NCI-H1105 treated with DMSO at 0.1 percent for 48 hours (cell line): ENCODE data around the gene RPA3.
A peak's percentile ranks its signal among the peaks of the same experiment; 100 is the strongest.

Source experiments
- DNase-seq: peaks from one replicate; lab custom pipeline; 2025; lab: John Stamatoyannopoulos, UW

RPA3 gene

DNA sequence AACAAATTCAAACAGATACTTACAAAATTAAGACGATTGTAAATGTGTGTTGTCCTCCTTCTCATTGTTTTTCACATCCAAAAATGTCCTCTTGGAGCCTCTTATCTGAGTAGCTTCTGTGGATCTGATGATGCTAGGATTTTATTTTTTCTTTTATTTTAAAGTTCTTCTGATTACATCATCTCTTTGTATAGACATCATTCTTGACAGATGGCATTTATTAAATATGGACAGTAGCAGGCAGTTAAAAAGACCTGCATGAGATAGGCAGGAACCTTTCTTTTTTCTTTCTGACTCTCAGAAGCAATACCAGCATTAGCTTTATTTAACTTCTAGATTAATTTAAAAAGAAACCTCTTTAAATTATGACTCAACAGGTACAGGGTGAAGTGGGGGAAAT is at the start of gene RPA3:
Gene RPA3, minus strand, starts transcription at position 116 of the 400 bp plus-strand sequence. CDS start 78,189 bp downstream, outside the sequence.
- DNase-seq, result peak; percentile 50

DNA sequence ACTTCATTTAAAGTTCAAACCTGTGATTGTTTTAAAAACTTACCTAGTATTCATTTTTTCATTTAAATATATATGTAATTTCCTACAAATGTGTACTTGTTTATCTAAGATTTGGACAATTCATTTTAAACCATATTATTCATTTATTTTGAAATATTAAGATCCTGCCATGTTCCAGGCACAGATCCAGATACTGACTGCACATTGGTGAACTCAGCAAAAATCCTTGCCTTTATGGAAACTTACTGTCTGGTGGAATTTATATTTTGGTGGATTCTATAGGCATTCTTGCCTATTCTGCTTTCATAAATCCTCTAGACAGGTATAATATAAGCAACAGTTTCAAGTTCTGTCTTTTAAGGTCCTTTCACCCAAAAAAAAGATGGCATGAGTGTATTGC is 48.3 kb upstream of the RPA3 start:
- no peak for DNase-seq

DNA sequence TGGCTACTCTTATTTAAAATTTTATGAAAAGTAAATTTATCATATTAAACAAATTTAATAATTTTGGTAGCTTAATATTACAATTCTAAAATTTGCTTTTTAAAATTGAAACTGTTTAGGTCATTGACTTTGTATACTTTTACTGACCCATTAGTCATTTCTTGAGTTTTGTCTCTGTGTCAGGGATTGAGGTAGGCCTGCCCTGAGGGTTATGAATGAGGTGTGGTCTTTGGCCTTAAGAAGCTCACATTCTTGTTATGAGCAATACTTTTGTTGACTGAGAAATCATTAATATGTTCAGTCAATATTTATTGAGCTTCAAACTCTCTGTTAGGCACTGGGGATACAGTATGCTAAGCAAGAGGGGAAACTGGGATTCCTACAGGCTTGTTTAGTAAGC is 47.0 kb upstream of the RPA3 start:
- DNase-seq, result no peak

DNA sequence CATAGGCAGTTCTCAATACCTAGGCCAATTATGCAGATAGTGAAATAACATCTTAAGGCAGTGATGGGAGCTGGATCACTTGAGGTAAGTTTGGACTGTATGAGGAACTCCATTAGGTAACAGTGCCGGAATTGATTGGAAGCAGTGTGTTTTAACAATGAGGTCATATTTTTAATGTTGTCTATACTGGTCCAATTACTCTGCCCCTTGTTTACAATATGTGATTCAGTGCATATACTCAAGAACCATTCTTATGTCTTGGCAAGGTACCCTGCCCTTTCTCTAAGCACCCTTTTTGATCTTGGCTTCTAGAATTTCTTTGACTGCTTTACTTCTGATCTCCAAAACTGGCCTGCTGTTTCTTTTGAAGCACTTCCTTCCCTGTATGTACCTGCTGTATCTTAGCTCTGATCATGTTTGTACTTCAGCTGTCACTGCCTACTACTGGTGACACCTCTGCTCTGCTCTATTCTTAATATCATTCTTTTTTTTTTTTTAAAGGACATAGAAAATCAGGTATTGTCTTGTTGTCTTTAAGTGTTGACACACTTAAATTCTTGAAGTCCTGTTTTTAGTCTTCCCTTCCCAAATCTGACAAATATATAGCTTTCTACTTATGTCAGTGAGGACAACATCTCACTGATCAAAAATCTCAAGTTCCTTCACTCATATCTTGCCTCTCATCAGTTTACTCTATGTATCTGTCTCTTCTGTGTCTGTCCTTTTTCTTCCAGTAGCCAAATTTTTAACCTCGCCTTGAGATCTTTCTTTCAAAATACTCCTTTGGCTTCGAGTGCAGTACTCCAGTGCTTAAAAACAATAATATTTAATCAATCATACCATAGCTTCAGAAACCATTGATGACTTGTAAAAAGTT is 46.4 kb upstream of the RPA3 start:
- no peak for DNase-seq

DNA sequence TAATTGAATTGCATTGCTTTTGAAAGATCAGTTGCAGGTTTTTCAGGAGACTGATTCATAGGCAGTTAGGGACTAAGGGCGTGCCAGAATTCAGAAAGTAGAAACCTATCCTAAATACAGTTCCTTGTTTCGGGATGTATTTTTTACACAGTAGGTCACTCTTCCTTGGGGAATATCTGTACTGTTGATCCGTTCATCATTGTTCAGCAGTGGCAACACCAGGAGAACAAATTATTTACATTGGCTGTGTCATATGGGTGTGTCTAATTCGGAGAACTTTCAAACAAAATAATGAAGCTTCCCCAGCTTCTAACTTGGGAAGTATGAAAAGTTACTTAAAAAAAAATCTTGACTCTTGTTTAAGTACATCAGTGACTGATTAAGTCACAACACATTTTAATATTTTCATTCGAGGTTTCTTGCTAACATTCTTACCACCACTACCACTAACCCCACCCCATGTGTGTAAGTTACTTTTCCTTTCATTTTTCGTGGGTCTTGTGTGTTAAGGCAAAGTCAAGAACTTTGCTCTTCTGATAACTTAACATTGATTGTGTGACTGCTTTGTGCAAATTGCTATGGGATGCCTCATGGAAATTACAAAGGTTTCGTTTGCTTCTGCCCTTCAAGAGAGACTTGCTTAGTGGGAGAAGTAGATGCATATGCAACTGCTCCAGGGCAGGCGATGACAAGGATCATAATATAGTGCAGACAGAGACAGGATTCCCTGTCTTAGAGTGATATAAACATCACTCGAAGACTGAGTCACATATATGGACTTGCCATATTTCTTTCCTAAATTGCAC is 43.8 kb upstream of the RPA3 start:
- DNase-seq, result no peak

DNA sequence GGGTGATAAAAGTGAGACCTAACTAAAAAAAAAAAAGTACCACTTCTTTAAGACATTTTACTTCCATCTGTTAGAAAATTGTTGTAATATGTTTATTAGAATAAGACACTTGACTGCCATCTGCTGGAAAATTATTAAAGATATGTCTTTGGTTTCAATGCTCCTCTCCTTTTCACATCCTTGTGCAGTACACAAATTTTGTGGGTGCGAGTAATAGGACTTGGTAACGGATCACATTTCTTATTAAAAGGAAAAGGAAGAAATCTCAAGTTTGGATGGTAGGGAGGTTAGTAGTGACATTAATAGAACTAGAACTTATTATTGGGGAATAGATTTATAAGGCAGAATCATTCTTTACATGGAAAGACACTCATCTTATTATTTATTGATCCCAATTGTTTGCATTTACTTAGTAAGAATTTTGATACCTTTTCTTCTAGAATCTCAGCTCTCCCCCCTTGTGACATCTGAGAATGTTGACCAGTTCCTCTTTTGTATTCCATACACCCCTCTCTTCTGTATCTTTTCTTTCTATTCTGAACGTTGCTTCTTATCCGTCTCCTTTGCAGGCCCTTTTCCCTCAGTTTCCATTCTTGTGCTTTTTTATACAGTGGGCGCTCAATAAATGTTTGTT is 43.0 kb upstream of the RPA3 start:
- peak; percentile 64 for DNase-seq

DNA sequence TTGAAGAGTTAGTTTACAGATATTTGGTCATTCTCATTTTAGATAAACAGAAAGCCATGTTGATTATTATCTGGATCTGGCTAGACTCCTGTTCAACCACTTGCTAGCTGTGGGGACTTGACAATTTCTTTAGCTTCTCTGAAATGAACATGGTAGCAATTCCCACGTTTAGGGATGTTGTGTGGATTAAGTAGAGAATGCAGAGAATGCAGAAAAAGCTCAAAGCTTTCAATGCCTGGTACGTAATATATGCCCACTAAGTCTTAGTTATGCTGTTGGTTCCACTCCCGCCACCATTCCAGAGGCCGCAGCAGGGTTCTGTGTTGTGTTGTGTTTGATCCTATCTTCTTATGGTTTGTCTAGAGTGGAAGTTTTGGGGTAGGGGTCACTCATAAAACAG is 39.2 kb upstream of the RPA3 start:
- DNase-seq, result no peak

DNA sequence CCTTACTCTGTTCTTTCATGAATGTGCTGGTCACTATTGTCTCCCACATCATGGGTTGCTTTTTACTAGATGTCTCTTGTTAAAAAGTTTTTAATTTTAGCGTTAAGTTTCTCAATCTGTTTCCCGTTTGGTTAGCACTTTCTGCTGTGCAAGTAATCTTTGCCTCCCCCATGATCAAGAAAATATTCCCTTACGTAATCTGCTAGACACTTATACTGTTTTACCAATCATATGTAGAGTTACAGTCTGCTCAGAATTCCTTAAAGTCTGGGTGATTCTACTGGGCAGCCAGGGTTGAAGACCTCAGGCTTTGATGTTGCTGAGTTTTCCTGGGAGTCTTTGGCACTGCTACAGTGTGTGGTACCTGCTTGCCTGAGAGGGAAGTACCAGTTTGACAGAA is 38.2 kb upstream of the RPA3 start:
- DNase-seq, result no peak

DNA sequence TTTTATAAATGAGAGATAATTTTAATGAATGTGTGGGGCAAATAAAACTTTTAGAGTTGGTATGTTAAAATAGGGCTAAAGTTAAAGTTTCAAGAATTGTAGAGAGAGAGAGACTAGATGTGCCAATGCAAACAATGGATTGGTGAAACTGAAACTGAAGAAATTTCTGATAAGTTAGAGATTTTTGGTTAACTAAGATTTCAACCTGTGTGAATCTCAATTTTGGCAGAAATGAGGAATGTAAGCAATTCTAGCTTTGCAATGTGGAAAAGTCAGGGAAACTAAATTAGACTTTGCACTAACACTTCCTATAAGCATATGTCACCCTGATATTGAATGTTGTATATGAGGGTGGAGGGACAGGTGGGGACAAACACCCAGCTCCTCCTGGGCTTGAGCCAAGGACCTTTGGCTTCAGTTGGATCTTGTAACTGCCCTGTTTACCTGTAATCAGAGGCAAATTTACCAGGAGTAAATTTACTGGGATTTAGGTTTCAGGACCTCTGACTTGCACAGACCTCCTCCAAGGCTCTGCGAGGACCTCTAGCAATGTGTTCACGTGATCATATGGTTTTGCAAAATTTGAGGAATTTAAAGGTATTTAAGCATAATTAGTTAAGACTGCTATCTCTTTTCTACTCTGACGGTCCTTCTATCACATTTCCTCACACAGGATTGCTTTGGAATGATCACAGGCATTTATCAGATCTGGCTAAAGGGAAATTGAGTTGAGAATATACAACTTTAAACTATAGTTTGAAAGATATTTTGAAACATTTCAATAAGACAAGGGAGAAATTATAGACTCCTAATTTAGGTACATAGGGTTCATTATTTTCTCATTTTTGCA is 33.1 kb upstream of the RPA3 start:
- peak; percentile 46 for DNase-seq

DNA sequence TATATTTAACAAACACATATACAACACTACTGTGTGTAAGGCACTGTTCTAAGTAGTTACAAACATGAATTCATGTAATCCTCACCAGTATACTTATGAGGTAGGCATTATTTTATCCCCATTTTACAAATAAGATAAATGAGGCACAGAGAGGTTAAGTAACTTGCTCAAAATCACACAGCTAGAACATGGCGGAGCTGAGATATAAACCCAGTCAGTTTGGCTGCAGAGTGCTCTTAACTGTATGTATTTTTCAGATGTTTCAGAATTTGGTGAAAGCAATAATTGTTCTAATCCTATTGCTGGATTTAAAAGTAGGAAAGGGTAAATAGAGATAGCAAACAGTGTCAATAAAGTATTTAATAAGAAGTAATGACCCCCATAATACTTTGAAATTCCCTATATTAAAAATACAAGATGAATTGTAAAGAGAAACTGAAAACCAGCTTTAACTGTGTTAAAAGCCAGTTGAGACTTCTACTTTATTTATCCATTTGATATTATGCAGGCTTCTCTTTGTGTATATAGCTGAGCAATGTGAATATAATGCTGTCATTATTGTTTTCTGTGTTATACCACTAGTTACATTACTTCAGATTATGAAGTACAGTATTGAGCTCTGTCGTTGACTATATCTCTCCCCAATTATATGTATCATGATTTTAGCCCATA is 32.3 kb upstream of the RPA3 start:
- no peak for DNase-seq

DNA sequence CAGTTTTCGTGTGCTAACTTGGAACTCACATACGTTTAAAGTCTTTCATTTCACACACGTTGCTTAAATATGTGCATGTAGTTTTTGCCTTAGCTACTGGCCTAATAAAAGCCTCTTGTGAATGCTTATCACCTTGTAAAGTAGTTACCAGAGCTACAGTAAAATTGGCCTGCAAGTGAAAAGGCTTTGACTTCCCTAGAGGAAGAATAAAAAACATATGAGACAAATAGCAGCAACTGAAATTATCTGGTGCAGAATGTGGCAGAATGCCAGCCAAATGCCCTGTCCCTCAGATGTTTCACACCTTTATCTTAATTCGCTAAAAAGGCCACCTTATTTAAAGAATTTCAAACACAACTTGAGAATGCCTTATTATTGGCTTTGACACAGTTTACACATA is 28.1 kb upstream of the RPA3 start:
- DNase-seq, result peak; percentile 88

DNA sequence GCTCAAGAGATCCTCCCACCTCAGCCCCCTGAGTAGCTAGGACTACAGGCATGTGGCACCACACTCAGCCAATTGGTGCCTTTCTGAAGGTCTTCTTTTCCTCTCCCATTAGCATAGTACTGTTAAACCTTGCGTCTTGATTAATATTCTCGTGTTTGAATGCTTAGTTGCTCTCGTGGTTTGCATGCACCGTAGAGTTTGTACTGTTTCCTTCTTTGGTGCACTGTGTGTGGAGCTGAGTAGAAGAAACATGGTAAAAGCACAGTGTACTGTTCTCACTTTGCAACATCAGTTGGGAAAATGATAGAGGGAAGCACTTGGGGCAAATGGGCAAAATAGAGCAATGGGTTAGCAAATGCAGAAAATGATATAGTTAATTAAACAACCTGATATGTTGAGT is 27.6 kb upstream of the RPA3 start:
- DNase-seq, result no peak

DNA sequence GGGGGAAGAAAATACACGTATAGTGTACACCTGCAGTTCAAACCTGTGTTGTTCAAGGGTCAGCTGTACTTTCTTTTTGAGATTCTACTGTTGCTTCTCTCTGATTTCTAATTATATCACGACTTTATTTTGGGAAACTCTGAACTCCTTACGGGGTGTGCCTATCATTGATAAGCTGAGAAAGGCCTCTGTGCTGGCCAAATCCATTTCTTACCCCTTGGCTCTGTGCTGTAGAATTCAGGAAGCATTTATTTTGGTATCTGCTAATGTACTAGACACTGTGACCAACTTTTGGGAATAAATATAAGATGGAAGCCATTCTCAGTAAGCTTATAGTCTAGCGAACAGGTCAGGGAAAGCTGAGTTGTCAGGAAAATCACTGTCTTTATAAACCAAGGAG is 26.9 kb upstream of the RPA3 start:
- DNase-seq, result no peak

DNA sequence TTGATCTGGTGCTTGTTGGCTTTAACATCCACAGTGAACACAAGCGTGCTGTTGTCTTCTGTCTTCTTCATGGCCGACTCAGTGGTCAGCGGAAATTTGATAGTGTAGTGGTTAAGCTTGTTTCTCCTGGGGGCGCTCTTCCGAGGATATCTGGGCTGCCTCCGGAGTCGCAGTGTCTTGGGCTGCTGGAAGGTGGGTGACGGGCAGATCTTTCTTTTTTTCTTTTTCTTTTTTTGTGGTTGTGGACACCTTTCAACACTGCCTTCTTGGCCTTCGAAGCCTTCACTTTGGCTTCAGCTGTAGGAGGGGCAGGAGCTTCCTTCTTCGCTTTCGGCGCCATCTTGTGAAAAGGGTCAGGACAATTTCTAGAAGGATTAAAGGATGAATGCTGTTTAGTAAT is 23.8 kb upstream of the RPA3 start:
- no peak for DNase-seq

DNA sequence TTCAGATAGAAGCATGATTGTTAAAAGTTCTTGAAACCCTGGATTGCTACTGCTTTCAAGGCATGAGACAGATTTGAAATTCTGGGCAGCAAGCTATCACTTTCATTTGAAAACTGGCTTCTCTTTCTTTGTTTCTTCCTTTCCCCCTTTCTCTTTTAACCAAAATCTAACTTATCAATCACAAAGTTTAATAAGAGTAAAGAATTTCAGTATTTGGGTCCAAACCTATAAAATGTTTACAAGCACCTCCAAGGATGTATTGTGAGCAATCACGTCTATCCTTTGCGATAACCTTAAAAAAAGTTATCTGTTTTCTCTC is 21.6 kb upstream of the RPA3 start:
- DNase-seq, result no peak

DNA sequence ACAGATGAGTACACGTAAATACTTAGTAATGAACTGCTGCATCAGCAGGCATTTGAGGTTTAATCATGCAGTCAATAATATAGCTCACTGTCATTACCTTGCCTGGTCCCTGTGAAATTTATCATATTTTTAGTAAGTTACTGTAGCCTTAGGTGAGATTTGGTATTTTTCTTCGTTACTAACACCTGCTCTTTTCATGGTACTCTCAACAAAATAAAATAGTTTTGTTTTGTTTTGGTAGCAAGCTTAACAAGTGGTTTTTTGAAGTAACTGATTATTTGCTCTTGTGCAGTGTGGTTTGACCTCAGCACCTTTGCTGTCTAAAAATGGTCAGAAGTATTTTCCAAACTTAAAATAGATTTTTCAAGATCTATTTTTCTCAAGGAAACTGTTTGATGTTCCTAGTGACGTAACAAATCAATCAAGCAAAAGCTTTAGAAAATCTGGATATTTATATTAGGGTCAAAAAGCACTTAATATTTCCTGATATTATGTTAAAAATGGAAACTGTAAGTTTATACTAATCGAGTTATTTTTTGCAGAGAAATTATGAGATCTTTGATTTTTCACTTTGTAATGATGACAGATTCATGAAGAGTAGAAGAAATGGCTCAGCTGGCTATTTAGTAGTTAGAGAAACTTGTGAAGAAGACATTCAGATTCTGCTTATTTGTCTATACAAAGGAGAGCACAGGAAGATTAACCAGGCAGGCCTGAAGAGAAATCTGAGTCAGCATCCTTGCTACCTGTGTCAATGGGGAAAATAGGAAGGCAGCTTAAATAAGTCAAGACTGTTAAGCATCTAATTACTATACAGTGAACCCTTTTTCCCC is 21.0 kb upstream of the RPA3 start:
- peak; percentile 32 for DNase-seq

DNA sequence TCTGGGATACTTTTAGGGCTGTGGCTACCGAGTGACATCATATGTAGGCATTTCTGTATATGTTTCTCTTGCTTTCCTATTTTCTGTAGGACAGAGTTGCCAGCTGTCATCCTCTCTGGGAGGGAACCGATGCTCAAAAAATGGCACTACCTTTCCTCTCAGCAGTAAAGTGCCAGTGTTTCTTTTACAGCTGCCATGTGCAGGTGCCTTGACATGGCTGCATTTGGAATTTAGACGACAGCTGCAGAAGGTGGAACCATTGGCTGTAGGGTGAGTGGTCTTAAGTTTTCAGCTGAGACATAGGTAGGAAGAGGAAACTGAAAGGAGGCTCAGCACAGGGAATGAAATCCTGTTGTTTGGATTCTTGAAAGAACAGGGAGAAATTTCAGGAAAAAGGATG is 20.2 kb upstream of the RPA3 start:
- peak; percentile 76 for DNase-seq

DNA sequence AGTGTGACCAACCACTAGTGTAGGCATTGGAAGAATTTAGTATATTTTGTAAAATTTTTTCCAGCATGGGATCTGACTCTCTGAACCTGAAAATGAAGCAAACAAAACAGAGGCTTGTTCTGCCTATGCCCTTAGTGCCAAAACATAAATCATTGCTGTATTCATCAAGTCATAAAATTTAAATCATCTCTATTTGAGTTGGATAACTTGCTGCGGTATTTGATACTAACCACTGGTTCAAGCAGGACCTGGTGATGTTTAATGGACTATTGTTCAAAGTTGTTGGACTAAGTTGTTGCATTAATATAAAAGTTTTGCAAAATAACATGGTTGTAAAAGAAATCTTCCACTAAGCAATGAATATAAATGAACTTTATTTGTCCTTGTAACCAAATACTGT is 19.8 kb upstream of the RPA3 start:
- DNase-seq, result peak; percentile 59

DNA sequence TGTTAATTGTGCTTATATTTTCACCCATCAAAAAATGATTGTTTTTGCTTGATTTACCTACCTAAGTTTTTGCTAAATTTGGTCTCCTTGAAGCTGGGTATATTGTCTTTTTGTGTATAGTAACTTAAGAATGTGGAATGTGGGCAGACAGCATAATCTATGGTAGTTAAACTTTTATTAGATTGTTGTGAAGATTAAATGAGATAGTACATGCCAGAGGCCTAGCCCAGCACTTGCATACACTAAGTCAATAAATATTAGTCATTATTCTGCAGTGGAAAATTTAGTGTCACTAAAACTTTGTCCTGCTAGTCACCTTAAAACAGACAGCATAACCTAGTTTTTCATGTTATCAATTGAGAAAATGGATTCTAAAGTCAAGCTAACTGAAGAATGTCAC is 19.3 kb upstream of the RPA3 start:
- no peak for DNase-seq

DNA sequence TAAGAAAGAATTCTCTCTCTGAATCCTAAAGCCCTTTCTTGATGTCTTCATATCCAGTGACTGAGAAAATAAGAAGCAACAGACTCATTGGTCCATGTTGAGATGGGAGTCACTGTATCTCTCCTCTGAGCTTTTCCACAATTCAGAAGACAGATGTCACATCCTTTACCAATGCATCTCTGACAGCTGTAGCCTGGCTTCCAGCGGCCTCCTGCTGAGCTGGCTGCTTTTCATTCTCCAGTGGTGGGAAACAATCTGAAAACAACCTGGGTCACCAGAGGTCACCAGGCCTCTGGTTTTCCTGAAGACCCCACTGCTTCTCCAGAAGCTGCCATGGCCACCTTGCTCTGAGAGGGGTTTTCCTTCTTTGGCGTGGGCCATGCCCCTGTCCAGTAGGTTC is 18.3 kb upstream of the RPA3 start:
- no peak for DNase-seq
